Trophoblast cell (in vitro differentiated cells and primary cell): ENCODE measurements around the gene UBR1.
"Not testable (repeated sequence)": the region's sequence is repeated elsewhere in the genome, so short reads cannot be mapped to it uniquely, and the experiment has no call there.

Experiments
- DNase-seq, 2 donors: peaks; one replicate each; pipeline ENCODE4 v3.0.0-alpha.2; 2016
- H2AFZ ChIP-seq: 2 replicates; pipeline ENCODE4 v1.6.1; 2013; ENCODE audit warnings: low read length, moderate library complexity, mild to moderate bottlenecking; ENCODE audit not compliant: insufficient read depth, poor library complexity
- H2AK5ac ChIP-seq: 2 replicates; pipeline ENCODE4 v1.6.1; 2013; ENCODE audit warnings: mild to moderate bottlenecking, low read length
- H2BK120ac ChIP-seq: 2 replicates; pipeline ENCODE4 v1.6.1; 2013; ENCODE audit warnings: low read length, mild to moderate bottlenecking, moderate library complexity; ENCODE audit not compliant: insufficient read depth, poor library complexity
- H2BK12ac ChIP-seq: 2 replicates; pipeline ENCODE4 v1.6.1; 2013; ENCODE audit warnings: mild to moderate bottlenecking, low read length, moderate library complexity
- H2BK5ac ChIP-seq: 2 replicates; pipeline ENCODE4 v1.6.1; 2013; ENCODE audit warnings: low read length, low read depth, moderate library complexity, mild to moderate bottlenecking; ENCODE audit not compliant: poor library complexity
- H3K14ac ChIP-seq: 2 replicates; pipeline ENCODE4 v1.6.1; 2013; ENCODE audit warnings: mild to moderate bottlenecking, low read length
- H3K18ac ChIP-seq: 2 replicates; pipeline ENCODE4 v1.6.1; 2013; ENCODE audit warnings: mild to moderate bottlenecking, low read length
- H3K23ac ChIP-seq: 2 replicates; pipeline ENCODE4 v1.6.1; 2013; ENCODE audit warnings: low read length
- H3K27ac ChIP-seq: 2 replicates; pipeline ENCODE4 v1.5.1; 2013; ENCODE audit warnings: low read depth, mild to moderate bottlenecking, inconsistent platforms, low read length, moderate library complexity
- H3K27me3 ChIP-seq: 2 replicates; pipeline ENCODE4 v1.6.1; 2013; ENCODE audit warnings: inconsistent platforms, mild to moderate bottlenecking, low read length, moderate library complexity; ENCODE audit not compliant: insufficient read depth
- H3K36me3 ChIP-seq, 2 experiments: 1 replicate in 1 of 2; 2 replicates in 1 of 2; pipeline ENCODE4 v1.6.1; 2013; ENCODE audit warnings: low read length in 2 of 2, mild to moderate bottlenecking in 2 of 2, moderate library complexity in 1 of 2; ENCODE audit not compliant: insufficient read depth in 2 of 2, control insufficient read depth in 1 of 2
- H3K4ac ChIP-seq: 2 replicates; pipeline ENCODE4 v1.6.1; 2013; ENCODE audit warnings: low read depth, mild to moderate bottlenecking, low read length, moderate library complexity
- H3K4me1 ChIP-seq, 2 experiments: 1 replicate in 1 of 2; 2 replicates in 1 of 2; pipeline ENCODE4 v1.6.1; 2013; ENCODE audit warnings: low read length in 2 of 2, mild to moderate bottlenecking in 2 of 2, moderate library complexity in 1 of 2; ENCODE audit not compliant: insufficient read depth in 2 of 2, control insufficient read depth in 1 of 2
- H3K4me2 ChIP-seq: 2 replicates; pipeline ENCODE4 v1.6.1; 2013; ENCODE audit warnings: inconsistent platforms, mild to moderate bottlenecking, low read length, moderate library complexity
- H3K4me3 ChIP-seq: 2 replicates; pipeline ENCODE4 v1.5.1; 2013; ENCODE audit warnings: mild to moderate bottlenecking, low read depth, low read length, inconsistent platforms
- H3K79me1 ChIP-seq: one replicate; pipeline ENCODE4 v1.6.1; 2013; ENCODE audit warnings: low read length
- H3K79me2 ChIP-seq: 2 replicates; pipeline ENCODE4 v1.6.1; 2013; ENCODE audit warnings: low read length, mild to moderate bottlenecking; ENCODE audit not compliant: control insufficient read depth, insufficient read depth, poor library complexity
- H3K9ac ChIP-seq: 2 replicates; pipeline ENCODE4 v1.6.1; 2013; ENCODE audit warnings: mild to moderate bottlenecking, low read length
- H3K9me3 ChIP-seq: 2 replicates; pipeline ENCODE4 v1.6.1; 2013; ENCODE audit warnings: low read depth, mild to moderate bottlenecking, control low read depth, inconsistent platforms, low read length; ENCODE audit not compliant: insufficient read depth
- H4K12ac ChIP-seq: 2 replicates; pipeline ENCODE4 v1.6.1; 2013; ENCODE audit warnings: low read depth, mild to moderate bottlenecking, low read length, moderate library complexity
- H4K8ac ChIP-seq: 2 replicates; pipeline ENCODE4 v1.6.1; 2013; ENCODE audit warnings: low read depth, mild to moderate bottlenecking, low read length, moderate library complexity
- H4K91ac ChIP-seq: one replicate; pipeline ENCODE4 v1.6.1; 2013; ENCODE audit warnings: low read depth, mild to moderate bottlenecking, low read length, moderate library complexity
- WGBS: extraction: QIAGEN DNeasy Blood & Tissue Kit; methylation state at CpG from one replicate; pipeline ENCODE4 v1.1.7; 2013; ENCODE audit warnings: missing lambda C conversion rate; ENCODE audit not compliant: insufficient read length, insufficient coverage; ENCODE audit errors: extremely low coverage; 5-methylcytosine and 5-hydroxymethylcytosine counted together

UBR1 gene

GRCh38 chr15:42911058-42911592 is 194.7 kb downstream of the UBR1 start:
- no peak overlapping the region for H2BK5ac ChIP-seq
- no peak overlapping the region for H4K91ac ChIP-seq
- H3K4me1 ChIP-seq = no peaks in the 10 kb centered on the region
- no peak overlapping the region for H2AK5ac ChIP-seq
- no peaks in the 10 kb centered on the region for H3K79me1 ChIP-seq
- no peak overlapping the region for H3K14ac ChIP-seq
- no peak overlapping the region for H3K27ac ChIP-seq
- H3K9ac ChIP-seq = no peak overlapping the region
- H3K36me3 ChIP-seq = no peaks in the 10 kb centered on the region
- H2BK12ac ChIP-seq = no peak overlapping the region
- H3K4ac ChIP-seq = no peak overlapping the region
- H3K4me2 ChIP-seq = no peak overlapping the region
- no peaks in the 10 kb centered on the region for H3K27me3 ChIP-seq
- DNase-seq = peak; percentile 48 to 84
- H4K8ac ChIP-seq = no peak overlapping the region
- no peak overlapping the region for H3K18ac ChIP-seq
- no peak overlapping the region for H3K4me3 ChIP-seq
- no peak overlapping the region for H2AFZ ChIP-seq
- WGBS = no CpG with 5 or more reads among the region's 5 CpGs
- H3K23ac ChIP-seq = no peak overlapping the region
- H4K12ac ChIP-seq = no peak overlapping the region
- no peak overlapping the region for H2BK120ac ChIP-seq
- no peaks in the 10 kb centered on the region for H3K9me3 ChIP-seq
- H3K79me2 ChIP-seq = no peaks in the 10 kb centered on the region

- Histone ChIP-seq H4K91ac (no peak overlapping the region), H3K4ac (no peak overlapping the region), H3K79me1 (no peaks in the 10 kb centered on the region), H3K14ac (no peak overlapping the region), H3K9me3 (no peaks in the 10 kb centered on the region), H4K12ac (no peak overlapping the region), H3K9ac (no peak overlapping the region), H3K23ac (no peak overlapping the region), H3K79me2 (no peaks in the 10 kb centered on the region), H3K18ac (no peak overlapping the region), H3K4me3 (no peak overlapping the region), H3K27me3 (no peaks in the 10 kb centered on the region), H2AFZ (no peak overlapping the region), H2BK5ac (no peak overlapping the region), H2BK12ac (no peak overlapping the region), H3K4me2 (no peak overlapping the region), H3K27ac (no peak overlapping the region), H4K8ac (no peak overlapping the region), H2AK5ac (no peak overlapping the region), H2BK120ac (no peak overlapping the region), H3K36me3 (no peaks in the 10 kb centered on the region), H3K4me1 (no peaks in the 10 kb centered on the region)
- no peak for DNase-seq
- no CpG with 5 or more reads among the region's 2 CpGs for WGBS
These were observed 197.3 kb downstream of the UBR1 start for GRCh38 chr15:42908538-42908937.

- H2AK5ac ChIP-seq = no peak overlapping the region
- H3K79me1 ChIP-seq = no peaks in the 10 kb centered on the region
- no peak overlapping the region for H2BK120ac ChIP-seq
- H2BK12ac ChIP-seq = no peak overlapping the region
- H3K9ac ChIP-seq = no peak overlapping the region
- H3K27ac ChIP-seq = no peak overlapping the region
- H3K27me3 ChIP-seq = no peaks in the 10 kb centered on the region
- H3K9me3 ChIP-seq = no peaks in the 10 kb centered on the region
- no peak for DNase-seq
- no peak overlapping the region for H4K12ac ChIP-seq
- no peak overlapping the region for H3K4me3 ChIP-seq
- no peak overlapping the region for H2BK5ac ChIP-seq
- H4K8ac ChIP-seq = no peak overlapping the region
- H3K36me3 ChIP-seq = no peaks in the 10 kb centered on the region
- no peak overlapping the region for H3K4ac ChIP-seq
- H3K4me1 ChIP-seq = no peaks in the 10 kb centered on the region
- H3K23ac ChIP-seq = no peak overlapping the region
- WGBS = no CpG with 5 or more reads among the region's 5 CpGs
- H4K91ac ChIP-seq = no peak overlapping the region
- H3K4me2 ChIP-seq = no peak overlapping the region
- H3K18ac ChIP-seq = no peak overlapping the region
- no peak overlapping the region for H2AFZ ChIP-seq
- H3K14ac ChIP-seq = no peak overlapping the region
- H3K79me2 ChIP-seq = no peaks in the 10 kb centered on the region
These were observed 202.2 kb downstream of the UBR1 start for GRCh38 chr15:42903388-42904324.

GRCh38 chr15:42893911-42894310 is 211.9 kb downstream of the UBR1 start:
- H2BK5ac ChIP-seq, H3K36me3 ChIP-seq, H3K79me2 ChIP-seq, H3K79me1 ChIP-seq, H2AFZ ChIP-seq, H3K4me1 ChIP-seq, H3K18ac ChIP-seq, H3K14ac ChIP-seq, H2BK12ac ChIP-seq, H4K91ac ChIP-seq, H3K27me3 ChIP-seq, H4K8ac ChIP-seq, H3K9ac ChIP-seq, H3K27ac ChIP-seq, H3K4me3 ChIP-seq, H2BK120ac ChIP-seq, H2AK5ac ChIP-seq, H3K23ac ChIP-seq, H3K4ac ChIP-seq, H3K9me3 ChIP-seq, H4K12ac ChIP-seq, H3K4me2 ChIP-seq, DNase-seq: not testable (repeated sequence)
- no CpG with 5 or more reads among the region's 1 CpG for WGBS
